ENCODE measurements around the gene OPCML.

Gene OPCML

DNA sequence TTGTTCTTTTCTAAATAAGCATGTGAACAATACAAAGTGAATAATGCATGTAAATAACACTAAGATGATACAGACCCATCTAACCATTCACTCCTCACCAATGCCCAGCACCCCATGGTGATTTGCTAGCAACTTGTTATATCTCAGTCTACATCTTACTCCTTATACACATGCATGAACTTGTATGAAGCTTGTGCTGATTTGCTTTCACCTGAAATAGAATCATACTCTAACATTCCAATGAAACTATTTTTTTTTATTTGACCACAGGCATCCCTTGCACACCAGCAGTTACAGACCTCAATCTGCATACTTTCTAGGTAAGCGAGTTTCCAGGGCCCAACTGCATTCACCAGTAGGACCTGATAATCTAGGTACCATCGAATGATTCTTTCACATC, 873.6 kb downstream of the OPCML start:
- no peak overlapping the region for H3K4me3 ChIP-seq (ENCODE audit: low read length, poor library complexity, severe bottlenecking)
- TF ChIP-seq, protein P1, sequence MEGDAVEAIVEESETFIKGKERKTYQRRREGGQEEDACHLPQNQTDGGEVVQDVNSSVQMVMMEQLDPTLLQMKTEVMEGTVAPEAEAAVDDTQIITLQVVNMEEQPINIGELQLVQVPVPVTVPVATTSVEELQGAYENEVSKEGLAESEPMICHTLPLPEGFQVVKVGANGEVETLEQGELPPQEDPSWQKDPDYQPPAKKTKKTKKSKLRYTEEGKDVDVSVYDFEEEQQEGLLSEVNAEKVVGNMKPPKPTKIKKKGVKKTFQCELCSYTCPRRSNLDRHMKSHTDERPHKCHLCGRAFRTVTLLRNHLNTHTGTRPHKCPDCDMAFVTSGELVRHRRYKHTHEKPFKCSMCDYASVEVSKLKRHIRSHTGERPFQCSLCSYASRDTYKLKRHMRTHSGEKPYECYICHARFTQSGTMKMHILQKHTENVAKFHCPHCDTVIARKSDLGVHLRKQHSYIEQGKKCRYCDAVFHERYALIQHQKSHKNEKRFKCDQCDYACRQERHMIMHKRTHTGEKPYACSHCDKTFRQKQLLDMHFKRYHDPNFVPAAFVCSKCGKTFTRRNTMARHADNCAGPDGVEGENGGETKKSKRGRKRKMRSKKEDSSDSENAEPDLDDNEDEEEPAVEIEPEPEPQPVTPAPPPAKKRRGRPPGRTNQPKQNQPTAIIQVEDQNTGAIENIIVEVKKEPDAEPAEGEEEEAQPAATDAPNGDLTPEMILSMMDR (conservative IDR thresholded peaks at IDR 0.05; ENCODE audit: low read length), result no peak
- TF ChIP-seq EZH2phosphoT487 (IDR thresholded peaks at IDR 0.05; ENCODE audit: borderline replicate concordance), result no peak
- no peak overlapping the region for H3K9ac ChIP-seq (ENCODE audit: low read depth, low read length, poor library complexity, severe bottlenecking)
- no peak overlapping the region for H2AFZ ChIP-seq (ENCODE audit: low read length)
- H3K27me3 ChIP-seq (ENCODE audit: insufficient read depth, low read length, poor library complexity, severe bottlenecking), result no peaks in the 10 kb centered on the region
- no peaks in the 10 kb centered on the region for H3F3A ChIP-seq (ENCODE audit: low read depth)
- no peaks in the 10 kb centered on the region for H3K79me2 ChIP-seq (ENCODE audit: insufficient read depth, low read length)
- no peak overlapping the region for H3K4me2 ChIP-seq (ENCODE audit: low read depth, low read length, poor library complexity, severe bottlenecking)
- H3K4me1 ChIP-seq (ENCODE audit: insufficient read depth, low read length, poor library complexity, severe bottlenecking), result no peaks in the 10 kb centered on the region
- no peaks in the 10 kb centered on the region; the same call in 1 of the 2 replicates for H3K9me3 ChIP-seq (ENCODE audit: insufficient read depth, low read depth, low read length)
- H4K20me1 ChIP-seq (ENCODE audit: insufficient read depth, low read length, poor library complexity, severe bottlenecking), result no peaks in the 10 kb centered on the region
- H3K9me2 ChIP-seq (replicated peaks; ENCODE audit: low read depth, low read length), result no peaks in the 10 kb centered on the region
- no peaks in the 10 kb centered on the region for H3K36me3 ChIP-seq (ENCODE audit: insufficient read depth, low read length)

GRCh38 chr11:132658004-132658403, 874.3 kb downstream of the OPCML start:
- no peaks in the 10 kb centered on the region for H3K79me2 ChIP-seq (ENCODE audit: insufficient read depth, low read length)
- H3K36me3 ChIP-seq (ENCODE audit: insufficient read depth, low read length), result no peaks in the 10 kb centered on the region

GRCh38 chr11:132655187-132655855, 877.0 kb downstream of the OPCML start:
- Histone ChIP-seq H3K9ac (ENCODE audit: low read depth, low read length, poor library complexity, severe bottlenecking) (no peak overlapping the region), H3K79me2 (ENCODE audit: insufficient read depth, low read length) (no peaks in the 10 kb centered on the region), H4K20me1 (ENCODE audit: insufficient read depth, low read length, poor library complexity, severe bottlenecking) (no peaks in the 10 kb centered on the region), H3F3A (ENCODE audit: low read depth) (no peaks in the 10 kb centered on the region), H2AFZ (ENCODE audit: low read length) (no peak overlapping the region), H3K9me3 (ENCODE audit: insufficient read depth, low read depth, low read length) (no peaks in the 10 kb centered on the region; the same call in 1 of the 2 replicates), H3K36me3 (ENCODE audit: insufficient read depth, low read length) (no peaks in the 10 kb centered on the region), H3K4me3 (ENCODE audit: low read length, poor library complexity, severe bottlenecking) (no peak overlapping the region), H3K4me2 (ENCODE audit: low read depth, low read length, poor library complexity, severe bottlenecking) (no peak overlapping the region), H3K27me3 (ENCODE audit: insufficient read depth, low read length, poor library complexity, severe bottlenecking) (no peaks in the 10 kb centered on the region), H3K4me1 (ENCODE audit: insufficient read depth, low read length, poor library complexity, severe bottlenecking) (no peaks in the 10 kb centered on the region), H3K9me2 (replicated peaks; ENCODE audit: low read depth, low read length) (no peaks in the 10 kb centered on the region)
- TF ChIP-seq, protein P1 (conservative IDR thresholded peaks at IDR 0.05; ENCODE audit: low read length), result no peak
- no peak for TF ChIP-seq EZH2phosphoT487 (IDR thresholded peaks at IDR 0.05; ENCODE audit: borderline replicate concordance)

More at GRCh38 chr11:132658004-132658403, 874.3 kb downstream of the OPCML start:
- Histone ChIP-seq H4K20me1 (ENCODE audit: insufficient read depth, low read length, poor library complexity, severe bottlenecking) (no peaks in the 10 kb centered on the region), H3K9ac (ENCODE audit: low read depth, low read length, poor library complexity, severe bottlenecking) (no peak overlapping the region), H3K4me3 (ENCODE audit: low read length, poor library complexity, severe bottlenecking) (no peak overlapping the region), H3K4me2 (ENCODE audit: low read depth, low read length, poor library complexity, severe bottlenecking) (no peak overlapping the region), H3K9me3 (ENCODE audit: insufficient read depth, low read depth, low read length) (no peaks in the 10 kb centered on the region; the same call in 1 of the 2 replicates), H3K27me3 (ENCODE audit: insufficient read depth, low read length, poor library complexity, severe bottlenecking) (no peaks in the 10 kb centered on the region), H3K9me2 (replicated peaks; ENCODE audit: low read depth, low read length) (no peaks in the 10 kb centered on the region), H3K4me1 (ENCODE audit: insufficient read depth, low read length, poor library complexity, severe bottlenecking) (no peaks in the 10 kb centered on the region), H3F3A (ENCODE audit: low read depth) (no peaks in the 10 kb centered on the region), H2AFZ (ENCODE audit: low read length) (no peak overlapping the region)
- TF ChIP-seq EZH2phosphoT487 (IDR thresholded peaks at IDR 0.05; ENCODE audit: borderline replicate concordance), result no peak
- TF ChIP-seq, protein P1 (conservative IDR thresholded peaks at IDR 0.05; ENCODE audit: low read length), result no peak
